Left ventricle myocardium inferior (tissue), 1 donor: Measurements from ENCODE around the gene POPDC2. TPM values are rescaled to one million over a fixed set of nuclear protein-coding genes. Genes with fewer than 3 reads are reported as not detected.

ENCODE experiments used
- DNase-seq: peaks from one replicate; pipeline ENCODE4 v3.0.0-alpha.2; 2020
- H3K27ac ChIP-seq: fragments of 200-600 bp; replicated peaks from 2 replicates; pipeline ENCODE4 v1.8.0; 2021
- H3K27me3 ChIP-seq: fragments of 200-600 bp; 2 replicates; pipeline ENCODE4 v1.8.0; 2021; ENCODE audit warnings: low read depth
- H3K36me3 ChIP-seq: fragments of 200-600 bp; 2 replicates; pipeline ENCODE4 v1.8.0; 2021
- H3K4me1 ChIP-seq: fragments of 200-600 bp; 2 replicates; pipeline ENCODE4 v1.8.0; 2021
- H3K4me3 ChIP-seq: fragments of 200-600 bp; 2 replicates; pipeline ENCODE4 v1.8.0; 2021; ENCODE audit warnings: mild to moderate bottlenecking, moderate library complexity
- H3K9me3 ChIP-seq: fragments of 200-600 bp; replicated peaks from 2 replicates; pipeline ENCODE4 v1.8.0; 2021
- CTCF ChIP-seq: fragments of 200-600 bp; IDR thresholded peaks from 2 replicates; pipeline ENCODE4 v1.8.0; 2021; ENCODE audit warnings: antibody characterized with exemption, mild to moderate bottlenecking, borderline replicate concordance
- intact Hi-C: fragments of 100-400 bp; cut with micrococcal nuclease; formaldehyde crosslinking; loops from one replicate; pipeline ENCODE4 v1.11.0; 2022
- total RNA-seq: library from RNA; stranded (reverse); fragmentation: NEBNext Ultra II Directional; extraction: Animal tissue kit (Norgen Biotek cat#: 25700); gene quantifications from one replicate; pipeline ENCODE4 v1.2.1, GENCODE V29; 2021
- donor health status: DM: no; HTN: yes; CAD: no; lungs with severe emphysema.

Gene POPDC2
- total RNA-seq, 1 donor from 2014 or later = 512 TPM

DNA sequence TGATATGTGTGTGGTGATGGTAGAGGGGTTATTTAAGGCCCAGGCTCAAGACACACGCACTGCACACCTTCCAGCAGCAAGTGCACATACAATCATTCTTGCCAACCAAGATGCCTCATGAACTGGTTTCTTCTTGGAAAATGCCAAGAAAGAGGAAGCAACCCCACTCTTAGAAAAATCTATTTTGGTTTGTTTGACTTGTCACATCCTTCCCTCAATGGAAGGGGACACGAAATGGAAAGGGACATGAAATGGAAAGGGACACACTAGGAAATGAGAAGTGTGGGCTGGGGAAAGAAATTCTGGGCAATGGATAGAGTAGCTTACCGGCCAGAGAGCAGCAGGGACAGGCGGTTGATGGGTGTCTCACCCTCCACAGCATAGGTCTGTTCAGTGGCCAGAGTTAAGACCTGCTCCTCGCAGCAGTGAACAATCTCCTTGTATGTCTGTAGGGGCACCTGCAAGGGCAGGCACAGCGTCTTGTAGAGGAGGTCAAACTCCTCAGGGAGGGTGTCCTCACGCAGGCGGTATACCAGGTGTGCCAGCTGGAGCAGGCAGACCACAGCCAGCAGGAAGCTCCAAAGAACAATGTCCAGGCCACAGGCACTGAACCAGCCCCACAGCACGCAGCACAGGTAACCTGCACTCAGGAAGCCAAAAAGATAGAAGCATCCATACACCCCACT, 640 bp downstream of the POPDC2 start:
- intact Hi-C loops = no loop called here
- Histone ChIP-seq H3K36me3 (peaks cover 43% of the 10 kb centered on the region), H3K27me3 (no peaks in the 10 kb centered on the region), H3K4me3 (peak overlapping the region; percentile 71), H3K9me3 (no peaks in the 10 kb centered on the region), H3K4me1 (peaks cover 69% of the 10 kb centered on the region), H3K27ac (peak overlapping the region; percentile 94)
- DNase-seq = no peak
- TF ChIP-seq CTCF = no peak

DNA sequence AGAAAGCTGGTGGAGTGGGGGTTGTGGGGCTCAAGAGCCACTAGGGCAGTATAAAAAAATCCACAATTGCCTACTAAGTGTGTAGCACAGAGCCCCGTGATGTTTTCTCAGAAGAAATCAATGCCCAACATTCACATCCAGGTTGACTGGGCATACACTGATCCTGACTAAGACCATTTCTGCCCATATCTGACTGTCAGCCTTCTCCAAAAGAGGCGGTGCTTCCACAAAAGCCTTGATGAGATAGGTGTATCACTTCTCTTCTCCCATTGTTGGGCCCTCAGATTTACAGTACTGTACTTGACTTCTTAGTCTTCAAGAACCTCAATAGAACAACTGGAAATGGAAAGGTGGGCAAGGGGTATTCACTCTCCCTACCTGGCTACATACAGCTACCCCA, 1.4 kb downstream of the POPDC2 start:
- intact Hi-C loops = no loop called here
- no peaks in the 10 kb centered on the region for H3K27me3 ChIP-seq
- H3K4me1 ChIP-seq = peaks cover 70% of the 10 kb centered on the region
- peak overlapping the region; percentile 71 for H3K4me3 ChIP-seq
- no peak for DNase-seq
- peaks cover 51% of the 10 kb centered on the region for H3K36me3 ChIP-seq
- H3K27ac ChIP-seq = peak overlapping the region; percentile 94
- no peak for TF ChIP-seq CTCF
- H3K9me3 ChIP-seq = no peaks in the 10 kb centered on the region

- Histone ChIP-seq H3K27ac (peak overlapping the region; percentile 94), H3K9me3 (no peaks in the 10 kb centered on the region), H3K4me1 (peaks cover 70% of the 10 kb centered on the region), H3K27me3 (no peaks in the 10 kb centered on the region), H3K36me3 (peaks cover 56% of the 10 kb centered on the region), H3K4me3 (peak overlapping the region; percentile 71)
- TF ChIP-seq CTCF = no peak
- DNase-seq = no peak
- intact Hi-C loops = no loop called here
Observed at GRCh38 chr3:119657887-119658702, 2.3 kb downstream of the POPDC2 start.

DNA sequence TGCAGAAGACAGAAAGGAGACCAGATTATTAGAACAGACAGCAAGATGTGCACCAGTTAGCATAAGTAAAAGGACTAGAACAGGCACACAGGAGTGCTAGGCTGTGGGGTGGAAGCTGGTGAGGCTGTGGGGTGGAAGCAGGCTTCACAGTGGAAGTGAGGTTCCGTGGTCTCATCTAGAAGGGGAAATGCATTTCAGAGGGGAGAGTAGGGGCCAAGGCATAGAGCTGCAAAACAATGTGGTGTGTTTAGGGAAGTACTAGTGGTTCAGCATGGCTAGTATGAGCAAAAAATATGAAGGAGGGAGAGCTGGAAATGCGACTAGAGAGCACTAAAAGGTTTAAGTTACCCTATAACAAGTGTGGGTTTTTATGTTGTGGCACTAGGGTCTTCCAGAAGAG, 6.5 kb downstream of the POPDC2 start:
- Histone ChIP-seq H3K4me1 (peaks cover 74% of the 10 kb centered on the region), H3K4me3 (peak overlapping the region; percentile 71), H3K9me3 (no peaks in the 10 kb centered on the region), H3K27ac (peak overlapping the region; percentile 94), H3K36me3 (peaks cover 59% of the 10 kb centered on the region), H3K27me3 (no peaks in the 10 kb centered on the region)
- TF ChIP-seq CTCF = no peak
- intact Hi-C loops = no loop called here
- no peak for DNase-seq

- Histone ChIP-seq H3K9me3 (no peaks in the 10 kb centered on the region), H3K27me3 (no peaks in the 10 kb centered on the region), H3K36me3 (peaks cover 50% of the 10 kb centered on the region), H3K4me3 (peak overlapping the region; percentile 71), H3K4me1 (peaks cover 85% of the 10 kb centered on the region), H3K27ac (peak overlapping the region; percentile 94)
- intact Hi-C loops = no loop called here
- TF ChIP-seq CTCF = no peak
- peak; percentile 59 for DNase-seq
Observed at GRCh38 chr3:119652306-119653033, 7.9 kb downstream of the POPDC2 start.
